RWPE2 (cell line): ENCODE results near the gene GPC5.
"Not testable (repeated sequence)": the region's sequence is repeated elsewhere in the genome, so short reads cannot be mapped to it uniquely, and the experiment has no call there.

ENCODE experiments used
- ATAC-seq: fragments of 200-7000 bp; cut with Tn5 transposase; 3 replicates; pipeline ENCODE4 v1.9.1; 2021; ENCODE audit warnings: low read depth
- DNase-seq: peaks from one replicate; pipeline ENCODE4 v3.0.0-alpha.2; 2020; ENCODE audit warnings: low spot score
- H3K27ac ChIP-seq: fragments of 450-650 bp; 2 replicates; pipeline ENCODE4 v1.5.1; 2017; ENCODE audit warnings: mild to moderate bottlenecking; ENCODE audit not compliant: poor library complexity, severe bottlenecking
- H3K27me3 ChIP-seq: fragments of 250-450 bp; sonication (Bioruptor Pico); 2 replicates; pipeline ENCODE4 v1.5.1; 2021; ENCODE audit warnings: mild to moderate bottlenecking, moderate library complexity; ENCODE audit not compliant: insufficient read depth, poor library complexity, severe bottlenecking
- H3K36me3 ChIP-seq: fragments of 250-450 bp; sonication (Bioruptor Pico); 2 replicates; pipeline ENCODE4 v1.5.1; 2020; ENCODE audit warnings: low read depth, mild to moderate bottlenecking, moderate library complexity
- H3K4me1 ChIP-seq: fragments of 250-450 bp; sonication (Bioruptor Pico); 2 replicates; pipeline ENCODE4 v1.5.1; 2021; ENCODE audit warnings: mild to moderate bottlenecking, moderate library complexity; ENCODE audit not compliant: insufficient read depth, poor library complexity, severe bottlenecking
- H3K4me3 ChIP-seq: fragments of 250-450 bp; sonication (Bioruptor Pico); 2 replicates; pipeline ENCODE4 v1.5.1; 2021; ENCODE audit warnings: mild to moderate bottlenecking, moderate library complexity; ENCODE audit not compliant: severe bottlenecking
- H3K9me3 ChIP-seq: fragments of 250-450 bp; sonication (Bioruptor Pico); 2 replicates; pipeline ENCODE4 v1.5.1; 2021; ENCODE audit warnings: mild to moderate bottlenecking, moderate library complexity; ENCODE audit not compliant: severe bottlenecking
- CTCF ChIP-seq: fragments of 450-650 bp; IDR thresholded peaks from one replicate; pipeline ENCODE4 v1.5.1; 2017; ENCODE audit warnings: mild to moderate bottlenecking, moderate library complexity; ENCODE audit not compliant: poor library complexity, severe bottlenecking

The GPC5 gene

GRCh38 chr13:92461831-92462230 lies 1063.4 kb downstream of the GPC5 start:
- H3K4me1 ChIP-seq: no peaks in the 10 kb centered on the region
- ATAC-seq (no peak), DNase-seq (no peak)
- H3K36me3 ChIP-seq: no peaks in the 10 kb centered on the region
- no peak overlapping the region for H3K27ac ChIP-seq
- TF ChIP-seq CTCF: no peak
- no peaks in the 10 kb centered on the region for H3K9me3 ChIP-seq
- H3K4me3 ChIP-seq: no peak overlapping the region
- H3K27me3 ChIP-seq: no peaks in the 10 kb centered on the region

- Histone ChIP-seq H3K4me1 (no peaks in the 10 kb centered on the region), H3K36me3 (no peaks in the 10 kb centered on the region), H3K9me3 (no peaks in the 10 kb centered on the region), H3K4me3 (no peak overlapping the region), H3K27ac (no peak overlapping the region), H3K27me3 (no peaks in the 10 kb centered on the region)
- ATAC-seq (no peak), DNase-seq (no peak)
- no peak for TF ChIP-seq CTCF
Measured at GRCh38 chr13:92463134-92463533, 1064.7 kb downstream of the GPC5 start.

GRCh38 chr13:92473765-92474475 lies 1075.5 kb downstream of the GPC5 start:
- no peak for DNase-seq
- Histone ChIP-seq H3K4me3 (no peak overlapping the region), H3K4me1 (no peaks in the 10 kb centered on the region), H3K27ac (no peak overlapping the region), H3K9me3 (no peaks in the 10 kb centered on the region), H3K27me3 (peaks cover 3% of the 10 kb centered on the region), H3K36me3 (no peaks in the 10 kb centered on the region)
- no peak for TF ChIP-seq CTCF
- ATAC-seq: no peak

GRCh38 chr13:92480387-92480786 lies 1082.0 kb downstream of the GPC5 start:
- DNase-seq (no peak), ATAC-seq (no peak)
- Histone ChIP-seq H3K4me1 (no peaks in the 10 kb centered on the region), H3K4me3 (no peak overlapping the region), H3K27ac (no peak overlapping the region), H3K9me3 (peaks cover 3% of the 10 kb centered on the region), H3K27me3 (no peaks in the 10 kb centered on the region), H3K36me3 (no peaks in the 10 kb centered on the region)
- no peak for TF ChIP-seq CTCF

GRCh38 chr13:92482790-92483189 lies 1084.4 kb downstream of the GPC5 start:
- H3K9me3 ChIP-seq, H3K4me3 ChIP-seq, H3K4me1 ChIP-seq, ATAC-seq, H3K36me3 ChIP-seq, H3K27me3 ChIP-seq, H3K27ac ChIP-seq, DNase-seq: not testable (repeated sequence)
